Gastroesophageal sphincter (tissue), 4 donors: ENCODE results near the gene GID4. TPM values are rescaled to one million over a fixed set of nuclear protein-coding genes. Genes with fewer than 3 reads are reported as not detected.

Experiments used
- ATAC-seq: fragments of 150-250 bp; one replicate; pipeline ENCODE4 v1.9.1; 2016; ENCODE audit warnings: mild to moderate bottlenecking, moderate library complexity
- H3K27ac ChIP-seq, 4 donors: fragments of 200-600 bp; sonication (generic) in 3 of 4; 1 replicate in 3 of 4; 2 replicates in 1 of 4; pipeline ENCODE4 v1.5.1; 2016 to 2019
- H3K27me3 ChIP-seq: fragments of 200-600 bp; sonication (generic); one replicate; pipeline ENCODE4 v1.5.1; 2019
- H3K36me3 ChIP-seq, 2 donors: fragments of 200-600 bp; sonication (generic); one replicate each; pipeline ENCODE4 v1.5.1; 2019; ENCODE audit warnings: control low read depth in 1 of 2
- H3K4me1 ChIP-seq, 3 donors: fragments of 200-600 bp; sonication (generic); 1 replicate in 2 of 3; 2 replicates in 1 of 3; pipeline ENCODE4 v1.5.1; 2016 to 2019; ENCODE audit warnings: control low read depth in 2 of 3
- H3K4me3 ChIP-seq, 2 donors: fragments of 200-600 bp; sonication (generic); one replicate each; pipeline ENCODE4 v1.5.1; 2019; ENCODE audit warnings: mild to moderate bottlenecking in 1 of 2, moderate library complexity in 1 of 2
- H3K9me3 ChIP-seq, 3 donors: fragments of 200-600 bp; sonication (generic); one replicate each; pipeline ENCODE4 v1.5.1; 2017 to 2019; ENCODE audit warnings: control low read depth in 2 of 3
- CTCF ChIP-seq, 4 experiments: fragments of 200-600 bp in 2 of 4; fragments of 450-650 bp in 2 of 4; sonication (generic) in 1 of 4; IDR thresholded peaks; one replicate each; pipeline ENCODE4 v1.5.1; 2017 to 2019; ENCODE audit warnings: antibody characterized with exemption in 4 of 4, mild to moderate bottlenecking in 2 of 4, moderate library complexity in 2 of 4
- EP300 ChIP-seq: sonication (generic); formaldehyde crosslinking; IDR thresholded peaks from one replicate; pipeline ENCODE4 v1.6.1; 2017; ENCODE audit warnings: antibody characterized with exemption, mild to moderate bottlenecking
- POLR2A ChIP-seq, 2 donors: fragments of 450-650 bp; IDR thresholded peaks; one replicate each; pipeline ENCODE4 v1.6.1; 2017; ENCODE audit warnings: antibody characterized with exemption in 2 of 2, mild to moderate bottlenecking in 2 of 2, moderate library complexity in 1 of 2
- POLR2AphosphoS5 ChIP-seq: sonication (generic); formaldehyde crosslinking; IDR thresholded peaks from one replicate; pipeline ENCODE4 v1.6.1; 2017; ENCODE audit warnings: antibody characterized with exemption
- WGBS, 2 donors: methylation state at CpG; one replicate each; pipeline ENCODE4 v1.1.5; 2018; ENCODE audit warnings: low coverage in 1 of 2; 5-methylcytosine and 5-hydroxymethylcytosine counted together
- total RNA-seq, 4 donors: library from RNA; depleted of rRNA; stranded (reverse); fragments of >200 nt; gene quantifications; one replicate each; pipeline ENCODE4 v1.1.0, GENCODE V29; 2016

Gene GID4
- total RNA-seq, 4 donors from 2014 or later = 22.8 to 44.8 (median 33.9) TPM

GRCh38 chr17:18108401-18109312, 69.4 kb downstream of the GID4 start, which contains the start of gene MYO15A:
Gene MYO15A (plus strand): TSS chr17:18108756. CDS start chr17:18118801, 10,045 bp downstream.
- no peak within 1 kb of the TSS for H3K27ac ChIP-seq
- 46 to 67% methylated on average over 3 of the region's 17 CpGs for WGBS, 2 donors
- no peaks in the 10 kb centered on the region for H3K4me1 ChIP-seq
- H3K27me3 ChIP-seq = no peaks in the 10 kb centered on the region
- no peaks in the 10 kb centered on the region for H3K9me3 ChIP-seq
- no peak within 1 kb of the TSS for H3K4me3 ChIP-seq
- peaks cover 0 to 44% of the 10 kb centered on the region in 2 donors for H3K36me3 ChIP-seq
- no peak for ATAC-seq
- TF ChIP-seq CTCF (IDR thresholded peaks at IDR 0.05) (no peak), POLR2AphosphoS5 (no peak), EP300 (no peak), POLR2A (IDR thresholded peaks at IDR 0.05) (no peak)

GRCh38 chr17:18109935-18110485, 70.8 kb downstream of the GID4 start:
- Histone ChIP-seq H3K27ac (no peak overlapping the region), H3K36me3 (peaks cover 0 to 30% of the 10 kb centered on the region in 2 donors), H3K4me1 (no peaks in the 10 kb centered on the region), H3K27me3 (no peaks in the 10 kb centered on the region), H3K9me3 (no peaks in the 10 kb centered on the region), H3K4me3 (no peak overlapping the region)
- TF ChIP-seq EP300 = no peak
- TF ChIP-seq POLR2AphosphoS5 = no peak
- TF ChIP-seq CTCF (IDR thresholded peaks at IDR 0.05) = no peak
- TF ChIP-seq POLR2A (IDR thresholded peaks at IDR 0.05) = no peak
- 65 to 70% methylated on average over 6 to 9 of the region's 10 CpGs for WGBS, 2 donors
- ATAC-seq = no peak

GRCh38 chr17:18110636-18111145, 71.5 kb downstream of the GID4 start:
- no peak for TF ChIP-seq CTCF (IDR thresholded peaks at IDR 0.05)
- no peak for TF ChIP-seq POLR2AphosphoS5
- no peak for TF ChIP-seq EP300
- no peak for TF ChIP-seq POLR2A (IDR thresholded peaks at IDR 0.05)
- 83 to 94% methylated on average over 2 of the region's 4 CpGs for WGBS, 2 donors
- H3K27me3 ChIP-seq = no peaks in the 10 kb centered on the region
- no peak for ATAC-seq
- no peaks in the 10 kb centered on the region for H3K4me1 ChIP-seq
- H3K9me3 ChIP-seq = no peaks in the 10 kb centered on the region
- H3K36me3 ChIP-seq = peaks cover 0 to 23% of the 10 kb centered on the region in 2 donors
- H3K27ac ChIP-seq = no peak overlapping the region
- no peak overlapping the region for H3K4me3 ChIP-seq

GRCh38 chr17:18111330-18111971, 72.2 kb downstream of the GID4 start:
- no peak for ATAC-seq
- Histone ChIP-seq H3K4me1 (no peaks in the 10 kb centered on the region), H3K27ac (no peak overlapping the region), H3K36me3 (peaks cover 0 to 16% of the 10 kb centered on the region in 2 donors), H3K27me3 (peaks cover 7% of the 10 kb centered on the region), H3K4me3 (no peak overlapping the region), H3K9me3 (no peaks in the 10 kb centered on the region)
- TF ChIP-seq CTCF (IDR thresholded peaks at IDR 0.05) (no peak), EP300 (no peak), POLR2AphosphoS5 (no peak), POLR2A (IDR thresholded peaks at IDR 0.05) (no peak)
- whole genome bisulfite sequencing, 2 donors = 40% methylated on average over 2 of the region's 6 CpGs; no CpG with 5 or more reads in 1 of the 2 donors
